Motor neuron (in vitro differentiated cells): ENCODE measurements around the gene MATR3. TPM values are rescaled to one million over a fixed set of nuclear protein-coding genes. Genes with fewer than 3 reads are reported as not detected.
A peak's percentile ranks its signal among the peaks of the same experiment; 100 is the strongest.
"Not testable (repeated sequence)": the region's sequence is repeated elsewhere in the genome, so short reads cannot be mapped to it uniquely, and the experiment has no call there.

ENCODE experiments used
- ATAC-seq, 8 experiments: fragments of 200-7000 bp; cut with Tn5 transposase; replicated peaks in 6 of 8; 2 replicates each; pipeline ENCODE4 v1.8.0; 2021; ENCODE audit warnings: mild to moderate bottlenecking in 8 of 8, moderate library complexity in 8 of 8
- H3K27ac ChIP-seq, 2 donors: fragments of 250-450 bp; sonication (Bioruptor Pico); 2 replicates each; pipeline ENCODE4 v1.9.0; 2021; ENCODE audit warnings: antibody characterized with exemption in 2 of 2, mild to moderate bottlenecking in 2 of 2, moderate library complexity in 1 of 2
- H3K4me1 ChIP-seq, 2 donors: fragments of 250-450 bp; sonication (Bioruptor Pico); replicated peaks in 1 of 2; 2 replicates each; pipeline ENCODE4 v1.6.1; 2021; ENCODE audit warnings: antibody characterized with exemption in 2 of 2, mild to moderate bottlenecking in 2 of 2, moderate library complexity in 1 of 2
- H3K4me3 ChIP-seq, 5 donors: fragments of 250-450 bp; sonication (Bioruptor Pico); 2 replicates each; pipeline ENCODE4 v1.9.0; 2021; ENCODE audit warnings: antibody characterized with exemption in 5 of 5, mild to moderate bottlenecking in 5 of 5, moderate library complexity in 4 of 5
- WGBS, 10 experiments: fragments of 450-650 bp; shearing (Covaris generic); methylation state at CpG; one replicate each; pipeline ENCODE4 v1.0.0; 2022; 5-methylcytosine and 5-hydroxymethylcytosine counted together
- in situ Hi-C, 9 experiments: fragments of 400-800 bp; cut with MboI; loops; one replicate each; pipeline ENCODE4 v1.15.0; 2021; ENCODE audit warnings: low sequenced_read_pairs in 9 of 9, low pct_unique_long_range_greater_than_20kb in 2 of 9; ENCODE audit not compliant: unreplicated experiment in 9 of 9
- total RNA-seq, 8 experiments: library from RNA; unstranded; fragments of 300-600 nt; gene quantifications; 2 replicates each; pipeline versions ENCODE4 v1.2.3 to v1.2.4, GENCODE V29; 2022

MATR3 gene
- total RNA-seq, 8 experiments from 2014 or later, result 180 to 596 (median 433) TPM

GRCh38 chr5:139306628-139307379 is 13.3 kb downstream of the MATR3 start:
- H3K4me3 ChIP-seq, result no peak overlapping the region
- H3K4me1 ChIP-seq, result peaks cover 4 to 42% of the 10 kb centered on the region in 2 donors
- H3K27ac ChIP-seq, result no peak overlapping the region
- in situ Hi-C loops, result no loop called here
- ATAC-seq, result no peak
- 65 to 100% (median 90%) methylated on average over 2 to 3 of the region's 3 CpGs; no CpG with 5 or more reads in 1 of the 10 experiments for WGBS, 10 experiments

- Histone ChIP-seq H3K27ac (no peak overlapping the region), H3K4me1 (peaks cover 4 to 42% of the 10 kb centered on the region in 2 donors), H3K4me3 (no peak overlapping the region)
- no peak for ATAC-seq
- in situ Hi-C loops, result no loop called here
Measured at GRCh38 chr5:139308797-139309196, 15.3 kb downstream of the MATR3 start.

- peaks cover 4 to 37% of the 10 kb centered on the region in 2 donors for H3K4me1 ChIP-seq
- in situ Hi-C loops, H3K27ac ChIP-seq, ATAC-seq, H3K4me3 ChIP-seq: not testable (repeated sequence)
- WGBS, 10 experiments, result 57 to 98% (median 90%) methylated on average over 3 to 9 of the region's 9 CpGs
Measured at GRCh38 chr5:139310715-139311186, 17.2 kb downstream of the MATR3 start.

- Histone ChIP-seq H3K4me3 (no peak overlapping the region), H3K4me1 (peaks cover 4 to 35% of the 10 kb centered on the region in 2 donors), H3K27ac (no peak overlapping the region)
- in situ Hi-C loops, result no loop called here
- ATAC-seq, result no peak
- WGBS, 10 experiments, result 60 to 92% (median 84%) methylated on average over 1 to 8 of the region's 9 CpGs; no CpG with 5 or more reads in 3 of the 10 experiments
Measured at GRCh38 chr5:139312075-139312474, 18.5 kb downstream of the MATR3 start.

- in situ Hi-C loops, result no loop called here
- Histone ChIP-seq H3K4me3 (no peak overlapping the region), H3K4me1 (peaks cover 0 to 16% of the 10 kb centered on the region in 2 donors), H3K27ac (no peak overlapping the region)
- WGBS, 10 experiments, result 40 to 100% (median 89%) methylated on average over 1 of the region's 1 CpG; no CpG with 5 or more reads in 1 of the 10 experiments
- ATAC-seq, result no peak
Measured at GRCh38 chr5:139314276-139314675, 20.7 kb downstream of the MATR3 start.

GRCh38 chr5:139315056-139315615 is 21.6 kb downstream of the MATR3 start:
- H3K27ac ChIP-seq, result no peak overlapping the region
- H3K4me1 ChIP-seq, result peaks cover 0 to 8% of the 10 kb centered on the region in 2 donors
- no peak overlapping the region for H3K4me3 ChIP-seq
- no peak for ATAC-seq
- 67 to 100% (median 95%) methylated on average over 1 to 3 of the region's 3 CpGs for WGBS, 10 experiments
- in situ Hi-C loops, result no loop called here

- peak in 3 of 8 experiments; percentile 9 to 30 (median 29) for ATAC-seq
- H3K4me1 ChIP-seq, result no peaks in the 10 kb centered on the region
- H3K4me3 ChIP-seq, result no peak overlapping the region
- 45 to 91% (median 63%) methylated on average over 3 to 5 of the region's 6 CpGs; no CpG with 5 or more reads in 2 of the 10 experiments for WGBS, 10 experiments
- no peak overlapping the region for H3K27ac ChIP-seq
- in situ Hi-C loops, result no loop called here
Measured at GRCh38 chr5:139335811-139336210, 42.3 kb downstream of the MATR3 start.

- peaks cover 8 to 16% of the 10 kb centered on the region in 2 donors for H3K4me1 ChIP-seq
- ATAC-seq, result no peak
- H3K27ac ChIP-seq, result no peak overlapping the region
- no peak overlapping the region for H3K4me3 ChIP-seq
- in situ Hi-C loops, result no loop called here
- WGBS, 10 experiments, result 60 to 100% (median 83%) methylated on average over 1 to 2 of the region's 2 CpGs; no CpG with 5 or more reads in 3 of the 10 experiments
Measured at GRCh38 chr5:139340051-139340450, 46.5 kb downstream of the MATR3 start.

- ATAC-seq, result no peak
- in situ Hi-C loops, result no loop called here
- Histone ChIP-seq H3K4me1 (peaks cover 8 to 16% of the 10 kb centered on the region in 2 donors), H3K4me3 (peak overlapping the region; percentile 94 to 99 (median 95)), H3K27ac (peak overlapping the region; percentile 8 to 100)
- 3 to 67% (median 10%) methylated on average over 1 to 11 of the region's 17 CpGs; no CpG with 5 or more reads in 3 of the 10 experiments for WGBS, 10 experiments
Measured at GRCh38 chr5:139341187-139341688, 47.7 kb downstream of the MATR3 start.

- peak; percentile 81 to 90 (median 89) for ATAC-seq
Measured at GRCh38 chr5:139341689-139342422, 48.3 kb downstream of the MATR3 start, which contains the start of gene PAIP2. Gene PAIP2 (plus strand): TSS chr5:139341854. CDS start chr5:139363785, 21,931 bp downstream.

GRCh38 chr5:139342423-139342723 is 48.8 kb downstream of the MATR3 start:
- Histone ChIP-seq H3K4me3 (peak overlapping the region; percentile 94 to 99 (median 95)), H3K27ac (peak overlapping the region; percentile 99 to 100), H3K4me1 (peaks cover 8 to 16% of the 10 kb centered on the region in 2 donors)
- in situ Hi-C loops, result no loop called here
- ATAC-seq, result no peak
- WGBS, 10 experiments, result 0% methylated on average over 1 to 10 of the region's 16 CpGs; no CpG with 5 or more reads in 3 of the 10 experiments

More at GRCh38 chr5:139341689-139342422, 48.3 kb downstream of the MATR3 start, which contains the start of gene PAIP2:
- H3K4me1 ChIP-seq, result peaks cover 8 to 16% of the 10 kb centered on the region in 2 donors
- H3K4me3 ChIP-seq, result peak within 1 kb of the TSS; percentile 94 to 99 (median 95)
- WGBS, 10 experiments, result 0 to 2% (median 0%) methylated on average over 5 to 34 of the region's 66 CpGs; no CpG with 5 or more reads in 7 of the 10 experiments
- in situ Hi-C loops, result no loop called here
- H3K27ac ChIP-seq, result peak within 1 kb of the TSS; percentile 99 to 100

GRCh38 chr5:139343476-139343875 is 49.9 kb downstream of the MATR3 start:
- peak overlapping the region; percentile 94 to 99 (median 95) for H3K4me3 ChIP-seq
- H3K27ac ChIP-seq, result no peak overlapping the region
- in situ Hi-C loops, result no loop called here
- H3K4me1 ChIP-seq, result peaks cover 8 to 16% of the 10 kb centered on the region in 2 donors
- no peak for ATAC-seq
- 20 to 100% (median 84%) methylated on average over 1 to 8 of the region's 9 CpGs for whole genome bisulfite sequencing, 10 experiments
